Measurements from ENCODE around the gene NPPA.

Gene NPPA

GRCh38 chr1:11841245-11842153, 6.1 kb downstream of the NPPA start:
- no peak for DNase-seq

GRCh38 chr1:11839727-11840705, 7.6 kb downstream of the NPPA start:
- DNase-seq, result no peak

- DNase-seq, result peak; percentile 89
Measured at GRCh38 chr1:11838349-11839272, 9.0 kb downstream of the NPPA start.

- no peak for DNase-seq
Measured at GRCh38 chr1:11837767-11838348, 9.7 kb downstream of the NPPA start.

GRCh38 chr1:11836955-11837766, 10.4 kb downstream of the NPPA start:
- no peak for DNase-seq

GRCh38 chr1:11835441-11836225, 11.9 kb downstream of the NPPA start:
- no peak for DNase-seq

- DNase-seq, result no peak
Measured at GRCh38 chr1:11833900-11834299, 13.7 kb downstream of the NPPA start.

GRCh38 chr1:11833497-11833896, 14.1 kb downstream of the NPPA start:
- no peak for DNase-seq

- DNase-seq, result no peak
Measured at GRCh38 chr1:11831945-11832725, 15.4 kb downstream of the NPPA start.

- DNase-seq, result no peak
Measured at GRCh38 chr1:11828511-11828910, 19.1 kb downstream of the NPPA start.

GRCh38 chr1:11826946-11827345, 20.6 kb downstream of the NPPA start:
- no peak for DNase-seq

- no peak for DNase-seq
Measured at GRCh38 chr1:11825131-11825530, 22.5 kb downstream of the NPPA start.

- DNase-seq, result peak; percentile 14
Measured at GRCh38 chr1:11823366-11824137, 24.0 kb downstream of the NPPA start.

GRCh38 chr1:11822091-11822490, 25.5 kb downstream of the NPPA start:
- DNase-seq, result no peak

- DNase-seq, result peak; percentile 10
Measured at GRCh38 chr1:11817192-11817591, 30.4 kb downstream of the NPPA start.

- peak; percentile 8 for DNase-seq
Measured at GRCh38 chr1:11813021-11813420, 34.6 kb downstream of the NPPA start.

GRCh38 chr1:11807133-11807532, 40.5 kb downstream of the NPPA start:
- peak; percentile 5 for DNase-seq

- peak; percentile 64 for DNase-seq
Measured at GRCh38 chr1:11806307-11806936, 41.2 kb downstream of the NPPA start.
